Activated CD4-positive, alpha-beta T cell treated with anti-CD3 and anti-CD28 coated beads, Interleukin-2, amount 10 ng/mL, durations not matched to agents 24 days and 14 days (primary cell): ENCODE data around the gene BTBD6. TPM values are rescaled to one million over a fixed set of nuclear protein-coding genes. Genes with fewer than 3 reads are reported as not detected.

Experiments used
- DNase-seq: peaks from one replicate; pipeline ENCODE4 v3.0.0; 2022
- H3K27ac Mint-ChIP-seq: one replicate; pipeline ENCODE4 v1.8.0; 2022; ENCODE audit warnings: mild to moderate bottlenecking, mixed read lengths
- H3K27me3 Mint-ChIP-seq: one replicate; pipeline ENCODE4 v1.8.0; 2022; ENCODE audit warnings: mixed read lengths
- H3K36me3 Mint-ChIP-seq: one replicate; pipeline ENCODE4 v1.8.0; 2022; ENCODE audit warnings: low read depth, mild to moderate bottlenecking, mixed read lengths
- H3K4me1 Mint-ChIP-seq: one replicate; pipeline ENCODE4 v1.8.0; 2021; ENCODE audit warnings: mixed read lengths
- H3K4me3 Mint-ChIP-seq: one replicate; pipeline ENCODE4 v1.8.0; 2022; ENCODE audit warnings: mild to moderate bottlenecking, moderate library complexity, mixed read lengths
- H3K9me3 Mint-ChIP-seq: one replicate; pipeline ENCODE4 v1.8.0; 2021; ENCODE audit warnings: mixed read lengths
- intact Hi-C: fragments of 100-400 bp; cut with micrococcal nuclease; formaldehyde crosslinking; loops from one replicate; pipeline ENCODE4 v1.15.1; 2023
- total RNA-seq: library from RNA; stranded (reverse); gene quantifications from 2 replicates; pipeline ENCODE4 v1.2.3, GENCODE V29; 2022

BTBD6 gene
- total RNA-seq, 1 donor from 2014 or later: 39.8 TPM

DNA sequence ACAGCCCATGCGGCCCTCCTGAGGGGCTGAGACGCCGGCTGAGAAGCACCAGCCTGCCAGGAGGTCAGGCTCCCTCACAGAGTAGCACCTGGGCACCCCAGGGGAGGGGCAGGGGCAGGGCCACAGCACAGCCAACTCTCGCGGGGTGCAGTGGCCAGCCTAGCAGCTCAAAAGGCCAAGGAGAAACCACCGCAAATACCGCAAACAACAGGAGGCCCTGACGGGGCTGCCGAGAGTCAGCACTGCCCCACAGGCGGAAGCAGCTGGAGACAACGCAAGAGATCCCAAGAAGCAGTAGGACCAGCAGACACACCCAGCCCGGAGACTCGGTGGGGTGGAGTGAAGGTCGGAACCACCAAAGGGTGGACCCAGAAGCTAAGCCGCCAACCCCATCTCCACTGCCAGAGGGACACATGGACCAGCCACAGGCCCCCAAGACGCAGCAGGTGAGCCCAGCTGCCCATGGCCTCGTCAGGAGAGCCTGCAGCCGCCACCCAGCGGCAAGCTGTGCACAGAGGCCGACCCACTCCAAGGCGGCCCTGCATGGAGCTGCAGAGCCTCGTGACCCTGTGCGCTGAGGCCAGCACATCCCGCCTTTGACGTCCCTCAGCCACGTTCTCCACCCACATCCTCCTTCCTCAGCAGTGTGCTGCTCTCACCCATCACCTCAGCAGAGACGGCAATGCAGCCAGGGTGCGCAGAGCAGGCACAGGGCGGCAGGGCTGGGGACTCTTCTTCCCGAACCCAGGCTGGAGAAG, 31.7 kb upstream of the BTBD6 start:
- Mint-ChIP-seq H3K27me3 (no peaks in the 10 kb centered on the region), H3K4me1 (no peaks in the 10 kb centered on the region), H3K4me3 (no peak overlapping the region), H3K27ac (no peak overlapping the region), H3K36me3 (peaks cover 19% of the 10 kb centered on the region), H3K9me3 (no peaks in the 10 kb centered on the region)
- no peak for DNase-seq
- intact Hi-C loops: no loop called here

DNA sequence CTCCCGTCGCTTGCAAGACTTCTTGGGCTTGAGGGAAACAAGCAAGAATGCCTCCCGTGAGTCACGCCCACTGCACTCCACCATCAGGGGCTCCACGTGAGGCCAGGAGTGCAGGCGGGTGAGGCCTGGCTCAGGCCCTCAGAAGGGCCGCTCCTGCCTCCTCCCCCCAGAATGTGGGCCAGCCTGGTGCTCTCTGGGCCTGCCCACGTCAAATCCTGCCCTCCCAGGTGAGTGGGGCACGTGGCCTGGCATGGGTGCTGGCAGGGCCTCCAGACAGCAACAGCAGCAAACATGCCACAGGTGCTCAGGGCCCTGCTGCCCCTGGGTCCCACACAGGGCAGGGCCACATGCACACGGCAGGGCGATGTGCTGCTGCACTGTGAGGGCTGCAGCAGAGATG, 30.6 kb upstream of the BTBD6 start:
- Mint-ChIP-seq H3K27me3 (no peaks in the 10 kb centered on the region), H3K4me1 (no peaks in the 10 kb centered on the region), H3K27ac (no peak overlapping the region), H3K9me3 (no peaks in the 10 kb centered on the region), H3K36me3 (peaks cover 23% of the 10 kb centered on the region), H3K4me3 (no peak overlapping the region)
- intact Hi-C loops: no loop called here
- no peak for DNase-seq

DNA sequence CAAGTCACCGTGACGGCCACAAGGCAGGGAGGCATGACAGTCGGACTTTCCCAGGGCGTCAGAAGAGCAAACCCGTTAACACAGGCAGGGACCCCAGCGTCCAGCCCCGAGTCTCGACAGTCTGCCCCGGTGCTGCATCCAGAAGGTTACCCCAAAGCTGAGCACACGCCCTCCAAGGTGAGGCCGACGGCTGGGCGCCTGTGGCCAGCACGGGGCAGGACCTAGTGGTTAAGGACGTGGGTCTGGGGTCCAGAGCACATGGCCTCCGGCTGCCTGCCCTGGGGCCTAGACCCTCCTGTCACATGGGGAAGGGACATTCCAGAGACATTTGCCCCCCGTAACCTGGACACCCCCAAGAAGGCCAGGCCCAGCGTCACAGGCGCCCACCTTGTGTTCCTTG, 29.7 kb upstream of the BTBD6 start:
- no peak overlapping the region for H3K4me3 Mint-ChIP-seq
- DNase-seq: no peak
- no peaks in the 10 kb centered on the region for H3K9me3 Mint-ChIP-seq
- H3K36me3 Mint-ChIP-seq: peaks cover 28% of the 10 kb centered on the region
- intact Hi-C loops: no loop called here
- H3K27me3 Mint-ChIP-seq: no peaks in the 10 kb centered on the region
- no peak overlapping the region for H3K27ac Mint-ChIP-seq
- no peaks in the 10 kb centered on the region for H3K4me1 Mint-ChIP-seq

DNA sequence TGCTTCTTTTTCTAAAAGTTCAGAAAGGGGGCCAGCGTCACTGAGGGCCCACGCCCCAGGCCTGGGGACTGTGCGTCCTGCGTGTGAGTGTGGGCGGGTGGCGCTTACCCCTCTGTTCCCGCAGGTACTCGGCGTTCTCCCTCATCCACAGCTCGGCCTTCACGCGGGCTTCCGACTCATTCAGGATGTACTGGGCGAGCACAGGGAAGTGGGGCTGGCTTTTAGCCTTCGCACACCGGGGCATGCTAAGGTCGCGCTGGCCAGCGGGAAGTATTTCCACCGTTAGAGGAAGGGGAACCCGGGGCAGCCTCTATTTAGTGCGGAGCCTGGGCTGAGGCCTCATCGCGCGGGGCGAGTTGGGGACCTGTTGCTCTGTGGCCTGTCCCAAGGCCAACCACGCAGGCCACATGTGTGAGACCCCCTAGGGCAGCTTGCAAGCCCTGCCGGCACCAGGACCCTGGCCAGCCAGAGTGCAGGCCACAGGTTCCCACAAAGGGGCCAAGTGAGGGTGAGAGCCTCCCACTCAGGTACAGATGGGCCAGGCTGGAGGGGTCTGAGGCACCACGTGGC, 29.2 kb upstream of the BTBD6 start:
- DNase-seq: no peak
- H3K27me3 Mint-ChIP-seq: no peaks in the 10 kb centered on the region
- H3K27ac Mint-ChIP-seq: no peak overlapping the region
- H3K9me3 Mint-ChIP-seq: no peaks in the 10 kb centered on the region
- H3K36me3 Mint-ChIP-seq: peaks cover 31% of the 10 kb centered on the region
- no peak overlapping the region for H3K4me3 Mint-ChIP-seq
- H3K4me1 Mint-ChIP-seq: no peaks in the 10 kb centered on the region
- intact Hi-C loops: no loop called here

DNA sequence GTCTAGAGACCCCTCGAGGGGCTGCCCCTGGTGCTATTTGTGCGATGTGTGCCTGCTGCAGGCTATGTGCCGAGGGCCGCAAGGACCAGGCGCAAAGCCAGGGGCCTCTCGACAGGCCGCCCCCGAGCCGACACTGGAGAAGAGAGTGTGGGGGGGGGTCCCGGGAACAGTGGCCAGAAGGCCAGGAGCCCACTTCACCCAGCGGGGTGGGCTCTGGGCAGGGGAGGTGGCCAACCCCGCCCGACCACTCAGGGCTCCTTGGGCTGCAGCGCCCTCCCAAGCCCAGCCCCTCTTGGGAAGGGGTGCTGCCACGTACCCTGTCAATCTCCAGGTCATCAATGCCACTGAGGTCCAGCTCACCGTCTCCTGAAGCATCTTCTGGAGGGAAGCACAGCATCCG, 28.6 kb upstream of the BTBD6 start:
- Mint-ChIP-seq H3K4me1 (no peaks in the 10 kb centered on the region), H3K9me3 (no peaks in the 10 kb centered on the region), H3K4me3 (no peak overlapping the region), H3K27ac (no peak overlapping the region), H3K36me3 (peaks cover 31% of the 10 kb centered on the region), H3K27me3 (no peaks in the 10 kb centered on the region)
- intact Hi-C loops: no loop called here
- DNase-seq: no peak

- Mint-ChIP-seq H3K9me3 (no peaks in the 10 kb centered on the region), H3K27ac (no peak overlapping the region), H3K4me1 (no peaks in the 10 kb centered on the region), H3K27me3 (no peaks in the 10 kb centered on the region), H3K4me3 (no peak overlapping the region), H3K36me3 (peaks cover 25% of the 10 kb centered on the region)
- intact Hi-C loops: no loop called here
- no peak for DNase-seq
Measured at GRCh38 chr14:105220699-105221597, 27.4 kb upstream of the BTBD6 start.

- no peak for DNase-seq
- Mint-ChIP-seq H3K4me3 (no peak overlapping the region), H3K4me1 (no peaks in the 10 kb centered on the region), H3K27ac (no peak overlapping the region), H3K27me3 (no peaks in the 10 kb centered on the region), H3K9me3 (no peaks in the 10 kb centered on the region), H3K36me3 (peaks cover 27% of the 10 kb centered on the region)
- intact Hi-C loops: no loop called here
Measured at GRCh38 chr14:105221598-105222178, 26.6 kb upstream of the BTBD6 start.

GRCh38 chr14:105223260-105223659, 25.1 kb upstream of the BTBD6 start:
- Mint-ChIP-seq H3K4me3 (no peak overlapping the region), H3K9me3 (no peaks in the 10 kb centered on the region), H3K4me1 (no peaks in the 10 kb centered on the region), H3K27ac (no peak overlapping the region), H3K27me3 (no peaks in the 10 kb centered on the region), H3K36me3 (peaks cover 28% of the 10 kb centered on the region)
- no peak for DNase-seq
- intact Hi-C loops: no loop called here

GRCh38 chr14:105223770-105224544, 24.4 kb upstream of the BTBD6 start:
- DNase-seq: no peak
- Mint-ChIP-seq H3K27ac (no peak overlapping the region), H3K36me3 (peaks cover 25% of the 10 kb centered on the region), H3K4me3 (no peak overlapping the region), H3K9me3 (no peaks in the 10 kb centered on the region), H3K4me1 (no peaks in the 10 kb centered on the region), H3K27me3 (no peaks in the 10 kb centered on the region)
- intact Hi-C loops: no loop called here

- intact Hi-C loops: no loop called here
- no peaks in the 10 kb centered on the region for H3K27me3 Mint-ChIP-seq
- no peak overlapping the region for H3K4me3 Mint-ChIP-seq
- H3K27ac Mint-ChIP-seq: no peak overlapping the region
- peaks cover 24% of the 10 kb centered on the region for H3K36me3 Mint-ChIP-seq
- no peaks in the 10 kb centered on the region for H3K4me1 Mint-ChIP-seq
- no peaks in the 10 kb centered on the region for H3K9me3 Mint-ChIP-seq
- DNase-seq: no peak
Measured at GRCh38 chr14:105224845-105225570, 23.3 kb upstream of the BTBD6 start.

GRCh38 chr14:105226198-105226597, 22.1 kb upstream of the BTBD6 start:
- H3K4me1 Mint-ChIP-seq: no peaks in the 10 kb centered on the region
- H3K9me3 Mint-ChIP-seq: no peaks in the 10 kb centered on the region
- H3K4me3 Mint-ChIP-seq: no peak overlapping the region
- no peaks in the 10 kb centered on the region for H3K27me3 Mint-ChIP-seq
- intact Hi-C loops: no loop called here
- H3K27ac Mint-ChIP-seq: no peak overlapping the region
- no peak for DNase-seq
- H3K36me3 Mint-ChIP-seq: peaks cover 24% of the 10 kb centered on the region

DNA sequence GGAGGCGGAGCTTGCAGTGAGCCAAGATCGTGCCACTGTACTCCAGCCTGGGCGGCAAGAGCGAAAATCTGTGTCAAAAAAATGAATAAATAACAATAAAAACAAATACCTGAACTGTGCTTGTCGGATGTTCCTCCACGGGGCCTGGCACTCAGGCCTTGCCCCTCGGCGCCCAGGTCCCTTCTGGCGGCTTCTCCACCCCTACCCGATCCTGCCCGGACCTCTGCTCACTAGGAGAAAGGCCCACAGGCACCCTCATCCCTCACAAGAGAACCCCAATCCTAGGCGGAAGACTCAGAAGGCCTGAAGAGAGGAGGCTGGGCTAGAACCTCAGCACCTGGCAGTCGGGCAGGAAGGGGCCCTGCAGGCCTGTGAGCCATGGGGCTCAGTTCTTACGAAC, 21.0 kb upstream of the BTBD6 start:
- DNase-seq: no peak
- intact Hi-C loops: no loop called here
- H3K9me3 Mint-ChIP-seq: no peaks in the 10 kb centered on the region
- H3K36me3 Mint-ChIP-seq: peaks cover 19% of the 10 kb centered on the region
- no peaks in the 10 kb centered on the region for H3K27me3 Mint-ChIP-seq
- no peaks in the 10 kb centered on the region for H3K4me1 Mint-ChIP-seq
- no peak overlapping the region for H3K4me3 Mint-ChIP-seq
- no peak overlapping the region for H3K27ac Mint-ChIP-seq

- no peaks in the 10 kb centered on the region for H3K27me3 Mint-ChIP-seq
- no peak for DNase-seq
- H3K9me3 Mint-ChIP-seq: no peaks in the 10 kb centered on the region
- no peak overlapping the region for H3K4me3 Mint-ChIP-seq
- H3K36me3 Mint-ChIP-seq: peaks cover 14% of the 10 kb centered on the region
- no peaks in the 10 kb centered on the region for H3K4me1 Mint-ChIP-seq
- H3K27ac Mint-ChIP-seq: no peak overlapping the region
- intact Hi-C loops: no loop called here
Measured at GRCh38 chr14:105228562-105228961, 19.8 kb upstream of the BTBD6 start.
